Stimulated activated CD8-positive, alpha-beta memory T cell treated with anti-CD3 and anti-CD28 coated beads, Interleukin-12 subunit alpha, Interleukin-12 subunit beta, amount 100 ng/mL, for 24 hours (primary cell): ENCODE data around the gene ANO8.
"Not testable (repeated sequence)": the region's sequence is repeated elsewhere in the genome, so short reads cannot be mapped to it uniquely, and the experiment has no call there.

Experiments used
- DNase-seq: peaks from one replicate; pipeline ENCODE4 v3.0.0-alpha.2; 2020; ENCODE audit errors: extremely low read depth

ANO8 gene

DNA sequence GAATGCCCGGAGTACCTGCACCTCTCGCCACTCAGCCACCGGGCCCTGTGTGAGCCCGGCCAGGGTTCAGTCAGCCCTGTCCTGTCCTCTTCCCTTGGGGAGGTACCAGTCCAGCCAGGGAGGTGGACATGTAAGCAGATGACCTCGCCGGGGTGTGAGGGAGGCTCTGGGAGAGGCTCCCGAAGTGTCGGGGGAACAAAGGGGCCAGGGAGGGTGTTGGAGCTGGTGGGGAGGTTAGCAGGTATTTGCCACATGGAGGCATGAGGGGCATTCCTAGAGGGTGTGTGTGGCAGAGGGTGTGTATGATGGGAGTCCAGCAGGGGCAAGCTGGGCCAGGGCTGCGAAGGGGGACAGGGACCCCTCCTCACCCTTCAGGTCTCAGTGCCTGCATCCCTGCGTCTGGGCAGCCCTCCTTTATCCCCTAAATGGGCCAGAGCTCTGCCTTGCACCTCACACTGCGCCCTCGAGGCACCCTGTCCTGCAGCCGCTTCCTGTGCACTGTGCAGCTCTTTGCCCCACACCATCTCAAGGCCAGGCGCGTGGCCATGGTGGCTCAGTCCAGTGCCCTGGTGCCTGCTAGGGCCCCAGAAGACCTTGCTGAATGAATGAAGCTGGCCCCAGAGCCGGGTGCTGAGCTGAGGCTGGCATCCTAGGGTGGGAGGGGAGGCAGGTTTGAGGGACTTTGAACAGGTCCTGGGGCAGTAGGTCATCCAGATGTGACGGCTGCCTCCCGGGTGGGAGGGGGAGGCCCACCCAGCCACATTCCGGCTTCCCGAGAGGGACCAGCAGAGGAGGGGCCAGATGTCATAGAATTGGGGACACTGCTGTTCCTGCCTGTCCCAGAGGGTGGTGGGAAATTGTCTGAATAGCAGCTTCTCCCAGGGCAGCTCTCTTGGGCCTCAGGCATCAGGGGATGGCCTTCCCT lies 22.2 kb downstream of the ANO8 start:
- DNase-seq = no peak

DNA sequence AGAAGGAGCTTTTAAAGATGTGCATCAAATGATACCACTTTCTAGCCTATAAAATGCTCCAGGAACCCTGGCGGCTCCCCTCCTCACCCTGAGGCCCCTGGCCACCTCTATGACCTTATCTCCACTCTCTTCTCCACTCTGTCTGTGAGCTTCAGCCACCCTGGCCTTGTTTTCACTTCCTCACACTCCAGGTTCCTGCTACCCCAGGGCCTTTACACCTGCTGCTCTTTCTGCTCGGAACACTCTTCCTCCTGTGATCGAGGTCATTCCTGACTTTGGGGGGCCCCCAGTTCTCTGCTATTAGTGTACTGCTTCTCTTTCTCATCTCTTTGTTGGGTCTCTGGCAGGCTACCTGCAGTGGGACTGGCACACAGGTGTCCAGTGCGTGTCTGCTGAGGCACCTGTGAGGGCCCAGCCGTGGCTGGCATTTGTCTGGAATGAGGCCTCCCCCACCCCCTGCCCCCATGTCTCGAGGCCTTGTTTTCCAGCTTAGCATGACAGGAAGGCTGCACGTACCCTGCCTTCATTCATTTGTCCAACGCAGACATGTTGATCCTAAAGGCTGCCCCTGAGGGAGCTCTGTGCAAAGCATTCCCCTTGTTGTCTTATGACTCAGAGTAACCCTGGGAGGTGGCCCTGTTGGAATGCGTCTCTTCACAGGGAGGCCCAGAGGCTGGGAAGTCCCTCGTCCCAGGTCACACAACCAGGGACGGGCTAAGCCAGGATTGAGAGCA lies 23.0 kb downstream of the ANO8 start:
- DNase-seq = no peak

DNA sequence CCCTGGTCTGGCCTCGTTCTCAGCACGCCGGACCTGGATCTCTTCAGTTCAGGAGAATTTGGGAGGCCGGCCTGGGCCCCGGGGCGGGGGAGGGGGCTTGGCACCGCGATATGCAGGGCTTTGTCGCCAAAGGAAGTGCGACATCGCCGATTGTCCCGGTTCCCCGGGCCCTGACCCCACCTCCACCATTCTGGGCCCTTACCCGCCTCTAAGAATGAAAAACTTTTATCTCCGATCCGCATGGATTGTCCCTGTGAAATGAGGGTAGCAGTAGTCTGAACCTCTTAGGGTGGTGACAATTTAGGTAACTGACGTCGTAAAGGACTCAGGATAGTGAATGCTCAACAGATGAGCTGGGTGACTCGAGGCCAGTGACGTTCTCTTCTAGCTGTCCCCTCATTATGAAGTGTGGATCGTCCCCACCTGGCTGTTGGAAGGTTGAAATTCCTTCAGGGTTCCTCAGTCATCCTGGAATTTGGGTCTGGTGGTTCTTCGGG lies 24.6 kb downstream of the ANO8 start:
- no peak for DNase-seq

- peak; percentile 96 for DNase-seq
These were observed 25.3 kb downstream of the ANO8 start, which contains the start of gene DDA1 for GRCh38 chr19:17309198-17309964. DDA1 (plus strand) TSS chr19:17309563; CDS start chr19:17309655, 92 bp downstream.

DNA sequence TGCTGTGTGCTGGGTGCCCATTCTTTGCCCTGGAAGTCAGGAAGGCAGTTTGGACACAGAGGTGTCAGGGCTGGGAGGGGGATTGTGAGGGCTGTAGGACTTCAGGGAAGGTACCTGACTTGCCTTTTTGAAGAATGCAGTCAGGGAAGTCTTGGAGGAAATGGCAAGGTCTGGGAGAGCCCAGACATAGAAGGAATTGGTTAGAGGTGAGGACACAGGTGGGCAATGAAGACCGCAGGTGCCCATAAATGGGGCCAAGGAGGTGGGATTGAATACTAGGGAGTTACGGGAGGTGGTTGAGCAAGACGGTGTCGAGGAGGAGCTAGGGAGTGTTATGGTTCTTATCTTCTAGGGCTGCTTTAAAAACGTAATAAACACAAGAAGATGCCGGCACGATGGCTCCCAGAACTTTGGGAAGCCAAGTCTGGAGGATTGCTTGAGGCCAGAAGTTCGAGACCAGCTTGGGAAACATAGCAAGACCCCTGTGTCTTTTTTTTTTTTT lies 26.7 kb downstream of the ANO8 start:
- no peak for DNase-seq

DNA sequence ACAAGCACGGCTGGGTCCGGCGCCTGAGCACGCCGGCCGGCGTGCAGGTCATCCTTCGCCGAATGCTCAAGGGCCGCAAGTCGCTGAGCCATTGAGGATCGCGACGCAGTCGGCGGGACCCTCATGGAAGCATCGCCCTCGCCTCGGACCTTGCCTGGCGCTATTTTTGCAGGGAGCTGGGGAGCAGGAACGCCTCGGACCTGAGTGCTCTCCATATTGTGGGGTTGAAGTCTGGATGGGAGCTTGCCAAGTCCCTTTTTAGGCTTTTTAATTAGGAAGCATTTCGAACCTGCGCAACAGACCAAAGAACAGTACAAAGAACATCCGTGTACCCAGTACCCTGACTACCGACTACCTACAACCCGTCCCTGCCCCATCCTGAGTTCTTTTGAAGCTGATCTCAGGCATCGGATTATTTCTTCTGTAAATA lies 28.4 kb downstream of the ANO8 start:
- no peak for DNase-seq

GRCh38 chr19:17305517-17306284 lies 29.0 kb downstream of the ANO8 start, which contains the start of gene MRPL34:
MRPL34 (plus strand) TSS chr19:17305872; CDS start chr19:17305893, 21 bp downstream.
- DNase-seq = peak; percentile 82

DNA sequence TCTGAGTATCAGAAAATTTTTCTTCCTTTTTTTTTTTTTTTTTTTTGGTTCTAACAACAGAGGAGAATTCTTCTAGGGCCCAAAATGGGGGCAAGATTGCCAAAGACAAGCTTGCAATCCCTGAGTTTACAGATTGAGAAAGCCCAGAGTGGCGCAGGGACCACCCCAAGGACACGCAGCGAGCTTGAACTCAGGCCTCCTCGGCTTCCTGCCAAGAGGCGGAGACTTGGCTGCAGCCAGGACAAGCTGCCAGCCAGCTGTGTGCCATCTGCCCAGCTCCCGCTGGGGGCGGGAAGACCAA lies 29.5 kb downstream of the ANO8 start:
- DNase-seq = no peak

- DNase-seq = no peak
These were observed 30.1 kb downstream of the ANO8 start for GRCh38 chr19:17304386-17305215.

- no peak for DNase-seq
These were observed 30.8 kb downstream of the ANO8 start for GRCh38 chr19:17303940-17304267.

GRCh38 chr19:17303167-17303939 lies 31.3 kb downstream of the ANO8 start, which contains the start of gene ABHD8:
ABHD8 (minus strand) TSS chr19:17303425; CDS start chr19:17301616, 1,809 bp downstream.
- peak; percentile 80 for DNase-seq

DNA sequence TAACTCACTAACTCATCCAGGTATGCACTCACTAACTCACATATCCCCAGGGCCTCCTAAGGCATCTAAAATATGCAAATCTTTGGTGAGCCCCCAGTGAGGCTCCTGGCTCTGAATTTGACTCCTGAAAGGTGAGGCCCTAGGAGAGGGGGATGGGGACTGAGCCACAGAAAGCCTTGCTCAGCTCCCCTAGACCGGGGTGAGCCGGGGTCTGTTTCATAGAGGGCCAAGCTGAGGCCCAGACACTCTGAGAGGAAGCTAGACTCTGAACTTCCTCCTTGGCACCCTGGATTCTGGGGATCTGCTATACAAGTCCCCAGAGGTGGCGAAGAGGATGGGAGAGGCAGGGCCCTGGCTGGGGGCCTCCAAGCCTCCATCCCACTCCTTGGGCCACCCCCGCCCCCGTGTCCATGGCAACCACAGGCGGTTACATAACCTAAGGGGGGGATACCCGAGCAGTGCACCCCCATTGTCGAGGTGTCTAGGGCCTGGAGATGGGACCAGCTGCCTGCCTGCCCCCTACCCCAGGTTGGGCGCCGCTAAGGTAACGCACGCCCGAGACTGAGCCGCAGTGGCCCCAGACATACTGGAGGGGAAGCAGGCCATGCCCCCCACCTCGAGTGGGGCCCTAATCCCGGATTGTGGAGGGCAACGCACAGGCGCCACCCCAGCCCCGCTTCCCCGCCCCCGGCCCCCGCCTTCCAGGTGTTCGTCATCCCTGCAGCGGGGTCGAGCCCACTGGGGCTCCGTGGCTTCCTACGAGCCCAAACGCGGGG lies 32.1 kb downstream of the ANO8 start:
- no peak for DNase-seq

- no peak for DNase-seq
These were observed 33.5 kb downstream of the ANO8 start for GRCh38 chr19:17300992-17301619.

DNA sequence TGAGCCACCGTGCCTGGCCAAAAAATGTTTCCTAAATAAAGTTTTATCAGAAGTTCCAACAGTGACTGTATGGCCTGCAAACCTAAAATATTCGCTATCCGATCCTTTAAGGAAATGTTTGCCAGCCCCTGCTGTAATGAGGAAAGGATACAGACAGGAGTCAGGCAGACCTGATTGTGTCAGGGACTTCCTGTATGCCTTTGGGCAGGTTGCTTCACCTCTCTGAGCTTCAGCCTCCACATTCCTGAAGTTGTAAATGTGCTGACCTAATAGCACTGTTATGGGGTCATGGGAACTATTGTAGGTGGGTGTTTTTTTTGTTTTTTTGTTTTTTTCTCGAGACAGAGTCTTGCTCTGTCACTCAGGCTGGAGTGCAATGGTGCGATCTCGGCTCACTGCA lies 37.7 kb downstream of the ANO8 start:
- no peak for DNase-seq

DNA sequence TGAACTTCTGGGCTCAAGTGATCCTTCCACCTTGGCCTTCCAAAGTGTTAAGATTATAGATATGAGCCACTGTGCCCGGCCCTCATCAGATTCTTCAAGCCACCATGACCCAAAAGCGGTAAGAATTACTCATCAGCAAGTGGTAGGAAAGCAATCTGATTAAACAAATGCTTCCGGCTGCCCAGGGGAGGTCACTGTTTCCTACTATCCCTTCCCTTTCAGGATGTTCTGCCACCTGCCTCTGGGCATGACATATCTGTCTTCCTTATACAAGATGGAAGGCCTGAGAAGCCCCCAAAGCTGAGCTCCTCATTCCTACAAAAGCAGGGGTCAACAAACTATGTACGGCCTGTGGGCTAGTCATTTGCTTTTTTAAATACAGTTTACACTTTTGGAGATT lies 38.4 kb downstream of the ANO8 start:
- no peak for DNase-seq

GRCh38 chr19:17295551-17295950 lies 39.1 kb downstream of the ANO8 start:
- DNase-seq = not testable (repeated sequence)

DNA sequence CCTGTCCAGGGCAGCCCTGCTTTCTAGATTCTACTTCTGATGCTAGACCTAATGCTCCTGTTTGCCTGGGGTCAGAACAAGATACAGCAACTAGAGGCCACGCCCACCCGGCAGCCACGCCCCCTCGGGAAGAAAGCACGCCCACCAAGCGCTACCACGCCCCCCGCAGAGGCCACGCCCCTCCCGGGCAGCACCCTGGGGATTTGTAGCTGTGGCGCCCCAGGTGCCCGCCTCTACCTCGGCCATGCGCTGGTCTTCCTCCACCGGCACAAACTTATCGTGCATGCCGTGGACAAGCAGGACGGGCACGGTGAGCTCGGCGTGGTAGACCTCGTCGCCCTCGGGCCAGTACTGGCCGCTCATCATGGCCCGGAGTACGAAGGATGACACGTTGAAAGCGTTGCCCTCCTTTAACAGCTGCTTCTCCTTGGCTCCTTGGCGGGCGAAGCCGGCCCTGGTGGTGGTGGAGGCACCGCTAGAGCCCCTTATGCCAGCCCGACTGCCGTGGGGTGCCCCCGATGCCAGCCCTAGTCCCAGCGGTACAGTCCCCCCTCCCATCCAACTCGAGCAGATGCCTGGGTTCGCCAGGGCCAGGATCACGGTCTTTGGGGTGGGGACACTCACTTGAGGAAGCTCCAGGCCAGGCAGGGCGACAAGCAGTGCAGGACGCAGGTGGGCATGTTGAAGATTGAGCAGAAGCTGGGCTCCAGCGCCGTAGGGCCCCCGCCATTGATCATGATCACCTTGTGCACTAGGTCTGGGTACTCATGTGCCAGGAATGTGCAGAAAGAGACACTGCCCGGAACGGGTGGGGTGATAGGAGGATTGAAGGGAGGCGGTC lies 40.4 kb downstream of the ANO8 start:
- DNase-seq = no peak
